HG03354 (cell line): ENCODE results near the gene ZFYVE28.

Experiments
- ATAC-seq: cut with Tn5 transposase; IDR thresholded peaks from one replicate; pipeline ENCODE4 v1.9.1; 2021; ENCODE audit warnings: mild to moderate bottlenecking; ENCODE audit not compliant: unreplicated experiment, poor library complexity, severe bottlenecking

ZFYVE28 gene

DNA sequence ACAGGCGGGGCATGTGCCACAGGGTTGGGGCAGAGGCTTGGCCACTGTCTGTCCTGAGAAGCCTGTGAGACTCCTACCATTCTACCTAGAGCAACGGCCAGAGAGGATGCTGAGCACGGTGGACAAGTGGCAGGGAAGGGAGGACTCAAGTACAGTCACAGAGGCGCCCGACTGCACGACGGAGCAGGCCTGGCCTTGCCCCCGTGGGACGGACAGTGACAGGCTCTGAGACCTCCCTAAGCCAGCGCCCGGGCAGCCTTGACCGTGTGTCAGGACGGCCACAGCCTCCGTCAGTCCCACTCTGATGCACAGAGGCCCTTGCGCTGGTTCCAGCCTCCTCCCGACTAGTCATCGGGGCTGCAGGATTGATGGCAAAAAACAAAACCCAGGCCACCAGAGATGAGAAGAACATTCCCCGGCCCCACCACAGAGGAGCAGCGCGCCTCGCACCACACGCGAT, 119.9 kb downstream of the ZFYVE28 start:
- no peak for ATAC-seq

DNA sequence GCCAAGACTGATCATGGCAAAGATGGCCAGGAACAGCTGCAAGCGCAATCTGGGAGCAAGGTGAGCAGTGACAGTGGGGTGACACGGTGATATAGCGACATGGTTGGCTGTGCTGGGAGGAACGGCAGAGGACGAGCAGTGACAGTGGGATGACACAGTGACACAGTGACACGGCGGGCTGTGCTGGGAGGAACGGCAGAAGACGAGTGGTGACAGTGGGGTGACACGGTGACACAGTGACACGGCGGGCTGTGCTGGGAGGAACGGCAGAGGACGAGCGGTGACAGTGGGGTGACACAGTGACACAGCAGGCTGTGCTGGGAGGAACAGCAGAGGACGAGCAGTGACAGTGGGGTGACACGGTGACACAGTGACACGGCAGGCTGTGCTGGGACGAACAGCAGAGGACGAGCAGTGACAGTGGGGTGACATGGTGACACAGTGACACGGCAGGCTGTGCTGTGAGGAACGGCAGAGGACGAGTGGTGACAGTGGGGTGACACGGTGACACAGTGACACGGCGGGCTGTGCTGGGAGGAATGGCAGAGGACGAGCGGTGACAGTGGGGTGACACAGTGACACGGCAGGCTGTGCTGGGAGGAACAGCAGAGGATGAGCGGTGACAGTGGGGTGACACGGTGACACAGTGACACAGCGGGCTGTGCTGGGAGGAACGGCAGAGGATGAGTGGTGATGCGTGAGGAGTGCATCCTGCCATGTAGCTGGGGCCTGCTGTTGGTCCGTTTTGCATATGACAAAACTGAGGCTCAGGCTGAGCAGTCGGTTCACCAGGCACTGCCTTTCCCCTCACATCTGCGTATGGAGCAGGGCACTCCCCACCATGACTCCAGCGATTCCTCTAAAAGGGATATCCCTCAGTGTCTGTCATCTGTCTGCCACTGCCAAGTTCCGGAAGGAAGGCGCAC, 120.6 kb downstream of the ZFYVE28 start:
- no peak for ATAC-seq

DNA sequence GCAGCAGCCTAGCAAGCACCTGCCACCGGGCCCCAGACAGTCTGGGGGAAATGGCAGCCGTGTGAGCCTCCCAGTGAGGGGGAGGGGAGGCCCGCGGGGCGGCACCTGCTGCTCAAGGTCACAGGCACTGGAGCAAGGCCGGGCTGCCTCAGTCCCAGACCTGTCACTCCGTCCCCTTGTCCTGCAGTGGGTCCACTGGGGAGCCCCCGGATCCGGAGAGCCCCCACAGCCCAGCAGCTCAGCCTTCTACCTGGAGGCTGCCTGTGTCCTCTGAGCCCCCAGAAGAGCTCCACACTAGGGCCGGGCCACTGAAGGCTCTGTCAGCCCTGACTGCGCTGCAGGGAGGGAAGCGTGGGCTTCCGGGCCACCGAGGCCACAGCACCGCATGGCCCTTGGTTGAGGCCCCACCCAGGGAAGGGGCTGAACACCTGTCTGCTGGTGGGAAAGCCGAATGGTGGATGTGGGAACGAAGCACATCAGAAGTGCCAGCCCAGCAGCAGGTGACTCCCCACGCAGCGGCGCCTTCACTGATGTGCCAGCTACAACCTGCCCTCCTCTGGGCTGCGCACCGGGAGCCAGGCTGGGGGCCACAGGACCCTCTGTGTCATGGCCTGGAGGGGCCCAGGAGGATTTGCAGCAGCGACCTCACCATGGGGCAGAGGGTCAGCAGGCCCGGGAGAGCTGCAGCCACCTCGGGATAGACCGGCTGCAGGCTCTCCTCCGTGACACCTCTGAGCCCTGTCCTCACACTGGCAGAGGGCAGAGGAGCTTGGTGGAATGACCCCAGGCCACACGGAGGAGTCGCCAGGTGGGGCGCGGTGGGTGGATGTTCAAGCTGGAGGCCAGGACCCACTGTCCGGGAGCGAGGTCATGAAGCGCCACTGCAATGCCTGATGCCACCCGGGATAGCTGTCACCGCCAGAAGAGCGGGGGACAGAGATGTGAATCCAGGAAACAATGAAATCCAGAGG, 121.5 kb downstream of the ZFYVE28 start:
- ATAC-seq: no peak

DNA sequence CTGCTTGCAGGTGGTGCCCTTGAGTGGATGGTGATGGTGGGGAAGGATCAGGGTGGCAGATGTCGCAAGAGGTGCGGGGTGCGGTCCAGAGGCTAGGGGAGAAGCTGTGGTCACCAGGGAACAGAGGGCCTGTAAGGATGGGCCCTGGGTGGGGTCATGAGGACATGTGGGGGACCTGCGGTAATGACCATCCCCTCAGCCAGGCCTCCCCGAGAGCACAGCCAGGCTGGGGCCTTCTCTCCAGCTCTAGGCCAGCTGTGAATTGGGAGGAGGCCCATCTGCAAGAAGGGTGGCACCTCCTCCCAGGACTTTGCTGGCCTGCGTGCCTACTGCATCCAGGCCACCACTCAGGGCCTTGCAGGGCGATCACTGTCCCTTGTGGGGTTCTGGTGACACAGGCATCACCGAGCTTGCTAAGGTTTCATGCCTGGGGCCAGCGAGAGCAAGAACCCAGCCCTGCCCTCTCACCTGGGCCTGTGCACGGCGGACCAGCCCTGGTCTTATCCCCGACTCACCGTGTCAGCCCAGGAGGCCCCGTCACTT, 122.5 kb downstream of the ZFYVE28 start:
- no peak for ATAC-seq

DNA sequence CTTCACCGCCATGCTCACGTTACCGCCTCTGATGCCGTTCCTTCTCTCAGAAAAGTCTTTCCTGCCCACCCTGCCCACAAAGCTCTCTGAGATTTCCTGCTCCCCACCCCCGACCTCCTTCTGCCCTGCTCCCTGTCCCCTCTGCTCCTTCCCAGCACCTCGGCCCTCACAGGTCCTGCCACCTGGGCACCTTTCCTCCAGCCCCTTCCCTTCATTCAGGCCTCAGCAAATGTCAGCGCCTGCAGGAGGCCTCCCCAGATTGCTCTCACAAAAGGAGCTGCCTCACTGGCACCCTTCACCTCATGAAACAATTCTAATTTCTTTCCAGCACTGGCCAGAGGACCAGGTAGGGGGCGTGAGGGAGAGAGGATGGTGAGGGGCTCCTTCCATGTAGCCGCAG, 122.9 kb downstream of the ZFYVE28 start:
- ATAC-seq: no peak

DNA sequence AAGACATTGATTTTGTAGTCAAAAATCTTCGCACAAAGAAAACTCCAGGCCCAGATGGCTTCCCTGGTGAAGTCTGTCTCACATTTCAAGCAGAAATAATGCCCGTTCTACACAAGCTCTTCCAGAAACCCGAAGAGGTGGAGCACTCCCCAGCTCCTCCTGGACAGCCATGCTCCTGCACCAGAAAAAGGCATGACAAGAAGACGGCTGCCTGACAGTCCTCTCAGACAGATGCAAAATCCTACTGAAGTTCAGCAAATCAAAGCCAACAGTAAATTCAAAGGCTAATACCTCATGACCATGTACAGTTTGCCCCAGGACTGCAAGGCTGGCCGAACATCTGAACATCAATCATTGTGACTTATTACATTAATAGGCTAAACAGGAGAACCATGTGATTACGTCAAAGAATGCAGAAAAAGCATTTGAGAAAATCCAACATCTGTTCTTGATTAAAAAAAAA, 125.8 kb downstream of the ZFYVE28 start:
- no peak for ATAC-seq

DNA sequence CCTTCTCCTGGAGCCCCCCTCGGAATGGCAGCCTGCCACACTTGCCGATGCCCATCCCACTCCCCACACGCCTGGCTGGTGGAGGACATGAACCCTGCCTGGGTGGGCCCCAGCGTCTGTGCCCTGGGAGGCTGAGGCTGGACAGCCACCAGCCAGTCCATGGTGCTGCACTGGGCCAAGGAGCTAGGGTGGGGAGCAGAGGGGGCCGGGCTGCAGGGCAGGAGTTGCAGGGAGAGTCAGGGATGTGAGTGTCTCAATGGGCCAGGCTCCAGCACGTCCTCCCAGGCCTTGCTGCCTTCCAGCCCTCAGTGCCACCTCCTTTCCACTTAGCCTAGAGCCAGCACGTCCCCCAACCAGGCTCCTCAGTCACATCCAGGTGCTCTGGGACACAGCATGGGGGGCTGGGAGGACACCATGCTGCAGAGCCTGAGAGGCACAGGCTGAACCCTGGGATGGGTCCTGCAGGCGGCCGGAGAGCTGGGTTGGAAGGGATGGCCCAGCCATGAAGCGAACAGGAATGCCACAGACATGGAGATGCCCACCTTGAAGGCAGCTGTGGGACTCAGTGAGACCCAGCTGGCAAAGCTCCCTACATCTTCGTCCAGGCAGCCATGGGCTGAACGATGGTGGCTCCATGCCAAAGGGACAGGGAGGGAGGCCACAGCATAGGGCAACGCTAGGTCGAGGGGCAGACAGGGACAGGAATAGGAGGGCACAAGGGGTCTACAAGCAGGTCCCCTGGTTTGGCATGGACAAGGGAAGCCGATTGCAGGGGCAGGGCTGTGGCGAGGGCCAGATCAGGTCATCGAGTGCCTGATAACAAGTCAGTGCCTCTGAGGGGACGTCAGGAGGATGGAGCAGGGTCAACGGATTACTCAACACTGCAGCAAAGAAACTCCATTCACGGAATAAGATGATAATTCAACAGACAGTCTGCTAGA, 126.5 kb downstream of the ZFYVE28 start:
- no peak for ATAC-seq

DNA sequence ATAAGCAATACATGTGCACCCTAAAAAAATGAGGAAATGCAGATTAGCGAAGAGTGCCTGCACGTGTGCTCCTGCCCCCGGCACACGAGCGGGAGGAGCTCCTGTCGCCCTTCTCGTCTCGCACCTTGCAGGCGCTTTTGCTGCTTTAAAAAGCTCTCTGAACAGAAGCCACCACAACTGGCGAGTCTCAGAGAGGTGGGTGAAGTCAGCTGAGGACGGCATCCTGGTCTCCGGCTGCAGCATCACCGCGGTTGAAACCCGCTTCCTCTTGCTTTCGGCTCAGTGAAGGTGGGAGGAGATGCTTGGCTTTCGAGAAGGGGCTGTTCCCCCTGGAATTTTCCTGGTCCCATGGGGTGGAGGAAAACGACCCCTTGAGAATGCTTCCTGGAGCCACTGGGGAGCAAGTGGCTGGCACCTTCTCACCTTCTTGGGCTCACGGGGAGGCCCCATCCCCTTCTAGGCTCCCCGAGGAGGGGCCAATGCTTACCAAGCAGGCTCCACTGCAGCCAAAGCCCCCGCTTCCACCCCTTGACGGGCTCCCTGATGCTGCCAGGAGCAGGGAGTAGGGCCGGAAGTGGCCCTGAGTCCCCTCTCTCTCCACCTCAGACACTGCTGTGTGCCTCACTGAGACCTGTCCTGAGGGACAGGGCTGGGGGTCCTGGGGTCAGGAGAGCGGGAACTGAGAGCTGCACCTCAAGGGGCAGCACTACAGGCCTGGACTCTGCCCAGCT, 127.3 kb downstream of the ZFYVE28 start:
- no peak for ATAC-seq

DNA sequence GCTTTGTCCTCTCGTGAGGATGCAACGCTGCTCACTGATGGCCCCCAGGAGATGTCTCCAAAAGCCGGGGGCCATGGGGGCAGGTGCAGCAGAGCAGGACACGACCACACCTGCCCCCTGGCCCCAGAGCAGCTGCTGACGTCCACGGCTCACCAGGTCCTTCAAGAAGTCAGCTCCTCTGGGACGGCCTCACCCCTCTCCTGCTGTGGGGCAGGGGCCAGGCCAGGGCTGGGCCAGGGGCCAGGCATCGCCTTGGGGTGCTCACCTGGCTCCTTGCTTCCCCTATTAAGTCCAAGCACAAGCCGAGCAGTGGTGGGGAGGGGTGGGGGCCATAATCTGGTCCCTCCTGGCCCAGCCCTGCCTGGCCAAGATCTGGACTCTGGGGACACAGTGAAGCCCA, 128.0 kb downstream of the ZFYVE28 start:
- ATAC-seq: no peak

DNA sequence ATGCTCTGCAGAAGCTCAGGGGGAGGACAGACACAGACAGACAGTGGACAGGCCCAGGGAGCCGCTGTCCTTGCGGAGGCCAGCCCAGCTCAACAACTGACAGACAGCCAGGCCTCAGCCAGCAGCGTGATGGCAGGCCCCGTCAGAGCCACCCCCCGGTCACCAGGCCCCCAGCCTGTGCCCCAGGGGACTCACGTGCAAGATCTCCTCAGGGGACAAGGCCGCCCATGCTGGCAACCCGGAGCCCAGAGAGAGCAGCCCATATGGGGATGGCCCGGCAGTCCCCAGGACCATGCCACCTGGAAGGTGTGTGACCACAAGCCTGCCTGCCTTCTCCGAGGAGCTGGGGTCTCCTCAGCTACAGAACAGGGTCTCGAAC, 128.5 kb downstream of the ZFYVE28 start:
- no peak for ATAC-seq

DNA sequence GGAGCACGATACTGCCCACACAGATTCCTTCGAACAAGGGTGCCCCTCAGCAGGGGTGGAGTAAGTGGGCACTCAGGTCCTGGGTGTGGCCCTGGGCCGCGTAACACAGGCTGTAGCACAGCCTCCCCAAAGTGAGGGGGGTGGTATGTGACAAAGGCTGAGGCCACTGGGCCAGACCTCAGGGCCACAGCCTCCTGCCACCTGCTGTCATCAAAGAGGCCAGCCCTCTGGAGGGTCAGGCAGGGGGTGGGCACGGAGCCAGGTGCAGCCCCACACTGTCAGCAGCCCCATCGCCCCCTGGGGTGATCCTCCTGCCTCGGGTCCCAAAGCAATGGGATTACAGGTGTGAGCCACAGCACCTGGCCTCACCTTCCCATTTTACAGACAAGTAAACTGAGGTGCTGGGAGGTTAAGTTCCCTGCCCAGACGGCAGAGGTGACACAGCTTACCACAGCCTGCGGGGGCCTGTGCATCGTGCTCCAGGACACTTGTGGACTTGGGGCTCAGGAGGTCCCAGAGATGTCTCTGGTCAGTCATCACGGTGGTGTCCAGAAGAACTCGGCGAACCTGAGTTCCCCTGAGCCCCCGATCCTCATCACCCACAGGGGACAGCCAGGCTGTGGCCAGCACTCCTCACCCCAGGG, 129.0 kb downstream of the ZFYVE28 start:
- no peak for ATAC-seq

DNA sequence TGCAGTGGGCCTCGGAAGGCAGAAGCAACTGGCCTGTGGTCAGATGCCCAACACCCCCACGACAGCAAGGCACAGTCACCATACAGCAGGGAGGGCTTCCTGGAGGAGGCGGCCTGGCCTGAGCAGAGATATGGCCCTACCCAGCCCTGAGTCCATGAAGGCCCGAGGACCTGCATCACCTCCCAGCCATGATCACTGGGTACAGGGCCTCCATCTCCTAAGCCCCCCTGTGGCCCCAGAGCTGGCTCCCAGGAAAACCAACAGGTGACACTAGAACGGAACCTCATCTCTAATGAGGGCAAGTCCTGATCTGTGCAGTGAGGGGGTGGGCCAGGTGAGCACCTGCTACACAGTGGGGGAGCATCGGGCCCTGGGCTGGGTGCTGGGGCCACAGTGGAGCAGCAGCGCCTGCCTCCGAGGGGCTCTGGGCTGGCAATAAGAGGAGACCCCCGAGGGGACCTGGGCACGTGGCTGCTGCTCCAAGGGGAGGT, 130.3 kb downstream of the ZFYVE28 start:
- ATAC-seq: no peak

DNA sequence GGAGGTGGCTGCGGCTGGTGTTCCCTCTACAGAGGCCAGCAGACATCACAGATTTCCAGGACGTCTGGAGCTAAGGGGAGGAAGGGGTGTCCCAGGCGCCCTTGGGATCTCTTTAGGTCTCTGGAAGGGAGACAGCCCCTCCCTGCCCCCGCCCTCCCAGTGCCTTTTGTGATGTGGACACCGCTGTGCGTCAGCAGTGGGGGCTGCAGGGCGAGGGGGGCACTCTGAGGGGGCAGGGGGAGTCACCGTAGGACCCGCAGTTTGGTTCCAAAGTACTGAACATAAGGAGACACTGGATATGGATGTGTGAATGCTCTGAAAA, 130.9 kb downstream of the ZFYVE28 start:
- ATAC-seq: no peak

DNA sequence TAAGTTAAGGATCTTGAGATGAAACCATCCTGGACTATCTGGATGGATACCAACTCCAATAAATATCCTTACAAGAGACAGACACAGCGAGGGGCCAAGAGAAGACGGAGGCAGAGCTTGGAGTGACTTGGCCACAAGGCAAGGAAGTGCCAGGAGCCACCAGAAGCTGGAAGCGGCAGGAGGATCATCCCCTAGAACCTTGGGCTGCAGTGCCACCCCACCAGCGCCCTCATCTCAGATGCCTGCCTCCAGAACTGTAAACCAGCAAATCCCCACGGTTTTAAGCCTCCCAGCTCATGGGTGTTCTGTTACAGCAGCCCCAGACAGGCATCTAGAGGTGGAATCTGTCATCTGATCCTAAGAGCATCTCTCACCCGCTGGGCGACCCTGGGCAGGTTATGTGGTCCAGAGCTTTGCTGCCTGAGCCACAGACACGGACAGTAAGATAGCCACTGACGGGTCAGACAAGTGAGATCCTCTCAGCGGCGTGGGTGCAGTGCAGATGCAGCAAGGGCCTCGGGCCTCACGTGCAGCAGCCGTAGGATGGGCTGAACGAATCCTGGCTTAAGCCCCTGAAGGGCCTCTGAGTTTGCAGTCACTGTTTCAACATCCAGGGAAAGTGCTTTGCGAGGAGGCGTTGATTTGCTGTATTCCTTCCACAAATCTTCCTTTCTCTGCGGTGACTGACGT, 131.4 kb downstream of the ZFYVE28 start:
- ATAC-seq: no peak

DNA sequence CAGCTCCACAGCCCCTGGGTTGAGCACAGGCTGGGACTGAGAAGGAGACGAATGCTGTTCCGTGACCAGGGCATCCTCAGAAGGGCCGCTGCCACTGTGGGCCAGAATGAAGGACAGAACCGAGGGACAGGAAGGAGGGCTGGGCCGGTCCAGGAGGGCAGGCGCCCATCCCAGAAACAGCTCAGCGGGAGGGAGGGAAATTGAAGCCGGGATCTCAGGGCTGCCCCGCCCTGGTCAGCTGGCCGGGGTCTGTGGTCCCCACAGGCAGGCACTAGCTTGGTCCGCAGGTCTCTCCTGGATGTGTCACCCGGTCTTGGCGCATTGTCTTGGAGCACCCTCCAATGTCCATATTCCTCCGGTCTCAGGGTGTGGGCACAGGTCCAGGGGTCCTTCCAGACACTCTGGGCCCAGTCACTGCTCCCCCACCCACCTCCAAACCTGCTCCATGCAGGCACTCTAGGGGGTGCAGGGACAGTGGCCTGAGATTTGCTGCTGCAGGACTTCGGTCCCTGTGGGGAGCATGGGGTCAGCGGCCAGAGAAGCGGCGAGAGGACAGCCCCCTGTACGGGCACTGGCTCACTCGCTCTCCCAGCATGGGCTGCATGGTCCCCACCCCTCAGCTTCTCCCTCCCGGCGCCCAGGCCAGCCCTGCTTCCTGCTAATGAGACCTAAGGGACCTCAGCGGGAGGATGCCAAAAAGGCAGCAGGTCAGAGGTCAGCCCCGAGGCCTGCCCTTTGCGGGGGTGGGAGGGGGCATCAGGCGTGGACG, 132.6 kb downstream of the ZFYVE28 start:
- no peak for ATAC-seq

DNA sequence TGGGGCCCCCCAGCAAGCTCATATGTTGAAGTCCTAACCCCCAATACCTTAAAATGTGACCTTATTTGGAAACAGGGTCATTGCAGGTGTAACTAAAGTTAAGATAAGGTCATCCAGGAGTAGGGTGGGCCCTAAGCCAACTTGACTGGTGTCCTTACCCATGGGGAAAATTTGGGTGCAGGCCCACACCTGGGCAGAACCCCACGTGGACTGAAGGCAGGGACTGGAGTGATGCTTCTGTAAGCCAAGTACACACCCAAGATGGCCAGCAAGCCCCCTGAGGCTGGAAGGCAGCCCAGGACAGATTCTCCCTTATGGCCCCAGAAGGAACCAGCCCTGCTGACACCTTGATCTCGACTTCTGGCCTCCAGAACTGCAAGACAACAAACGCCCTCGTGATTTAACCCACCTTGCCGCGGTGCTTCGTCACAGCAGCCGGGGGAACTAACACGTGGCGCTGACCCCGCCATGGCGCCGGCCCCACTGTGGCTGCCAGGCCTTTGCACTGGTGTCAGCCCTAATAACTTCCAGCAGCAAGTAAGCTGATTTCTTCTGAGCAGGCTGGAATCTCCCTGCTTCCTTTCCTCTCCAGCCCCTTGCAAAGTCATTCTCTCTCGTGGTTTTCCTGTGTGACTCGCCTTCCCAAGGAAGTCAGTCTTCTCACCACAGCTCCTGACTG, 133.4 kb downstream of the ZFYVE28 start:
- no peak for ATAC-seq
